IPS-NIHi7 (cell line): ENCODE measurements around the gene AUTS2.

Experiments used
- DNase-seq: peaks from one replicate; pipeline ENCODE4 v3.0.0; 2012; ENCODE audit warnings: mixed read lengths; ENCODE audit errors: extremely low spot score

The AUTS2 gene

DNA sequence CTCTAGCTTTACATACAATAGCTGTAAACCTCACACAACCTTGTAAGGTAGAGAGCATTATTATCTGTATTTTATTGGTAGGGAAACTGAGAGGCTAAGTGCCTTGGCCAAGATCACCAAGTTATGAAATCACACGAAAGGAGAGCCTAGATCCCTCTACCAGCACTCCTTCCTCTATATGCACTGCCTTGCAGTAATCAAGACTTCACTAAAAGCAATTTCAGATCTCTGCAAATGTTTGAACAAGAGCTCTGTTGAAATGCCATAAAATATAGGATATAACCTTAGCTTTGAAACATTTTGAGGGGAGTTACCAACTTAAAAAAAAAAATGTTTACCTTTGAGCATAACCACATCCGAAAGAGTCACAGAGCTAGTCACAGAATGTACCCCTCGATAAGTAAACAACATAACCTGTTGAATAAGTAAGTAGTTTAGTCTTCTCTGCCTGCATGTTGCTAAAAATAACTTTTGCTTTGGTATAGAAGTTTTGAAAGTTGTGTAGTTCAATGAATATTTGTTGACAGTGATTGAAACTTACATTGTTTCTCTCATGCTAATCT, 709.4 kb downstream of the AUTS2 start:
- no peak for DNase-seq

DNA sequence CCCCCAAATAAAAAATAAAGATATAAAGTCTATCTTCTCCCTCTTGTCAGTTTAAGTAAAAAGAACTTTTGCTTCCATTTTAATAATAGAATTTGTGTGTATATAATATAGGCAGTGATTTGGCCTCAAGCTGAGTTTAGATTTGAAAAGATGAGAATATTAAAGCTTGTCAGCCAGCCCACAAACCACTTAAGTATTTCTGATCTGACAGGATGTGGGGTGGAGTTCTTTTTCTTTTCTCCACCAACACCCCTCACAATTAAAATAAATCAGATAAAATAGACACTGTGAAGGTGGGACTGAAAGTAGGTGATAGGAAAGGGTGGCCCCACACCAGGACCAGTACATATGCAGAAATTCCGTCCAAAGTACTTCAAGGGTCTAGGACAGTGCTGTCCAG, 714.1 kb downstream of the AUTS2 start:
- DNase-seq, result no peak

DNA sequence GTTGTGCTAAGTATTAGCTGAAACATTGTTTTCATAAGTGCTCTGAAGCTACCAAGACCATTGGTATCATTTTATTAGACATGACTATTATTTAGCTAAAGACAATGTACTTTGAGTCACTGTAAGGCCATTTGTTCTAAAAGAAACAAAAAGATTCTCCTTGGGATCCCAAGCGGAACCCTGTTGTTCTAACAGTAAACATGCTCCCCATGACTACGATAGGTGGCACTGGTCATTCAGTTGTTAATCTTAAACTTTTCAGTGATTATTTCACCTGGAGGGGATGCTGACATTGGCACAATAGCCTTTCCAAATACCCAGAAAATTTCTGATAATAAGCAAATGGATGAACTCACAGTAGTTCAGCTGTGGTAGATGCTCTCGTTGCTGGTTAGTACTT, 715.0 kb downstream of the AUTS2 start:
- no peak for DNase-seq

DNA sequence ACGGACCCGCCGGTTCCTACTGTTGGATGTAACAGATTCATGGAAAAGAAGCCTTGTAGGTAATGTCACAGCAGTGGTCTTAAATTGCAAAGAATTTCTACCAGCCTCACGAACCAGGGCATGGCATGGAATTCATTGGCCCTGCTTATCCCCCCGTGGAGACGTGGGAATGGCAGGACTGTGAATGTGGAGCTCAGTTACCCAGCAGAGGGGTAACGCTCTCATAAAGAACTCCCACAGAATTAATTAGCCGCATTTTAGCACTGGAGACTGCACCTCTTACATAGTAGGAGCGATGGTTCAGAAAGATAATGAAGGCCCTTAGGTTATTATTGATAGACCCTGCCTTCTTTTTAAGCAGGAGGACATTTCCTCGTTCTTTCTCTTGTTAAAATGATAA, 715.4 kb downstream of the AUTS2 start:
- DNase-seq, result no peak

DNA sequence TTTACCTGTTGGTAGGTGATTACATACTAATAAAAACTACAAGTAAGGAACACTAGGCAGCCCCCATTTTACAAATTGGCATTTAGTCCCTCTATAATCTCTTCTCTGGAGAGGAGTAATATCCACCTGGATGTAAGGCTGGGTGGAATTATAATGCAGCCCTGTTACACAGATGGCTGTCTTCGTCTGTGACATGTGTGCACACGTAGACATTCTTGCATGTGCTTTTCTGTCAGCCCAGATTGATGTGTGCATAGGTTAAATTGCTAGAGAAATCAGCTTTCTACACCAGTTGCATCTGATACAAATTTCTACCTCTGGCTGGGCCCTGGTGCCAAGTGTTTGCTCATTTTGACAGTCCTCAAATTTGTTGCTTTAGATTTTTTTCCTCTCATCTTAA, 715.9 kb downstream of the AUTS2 start:
- no peak for DNase-seq

DNA sequence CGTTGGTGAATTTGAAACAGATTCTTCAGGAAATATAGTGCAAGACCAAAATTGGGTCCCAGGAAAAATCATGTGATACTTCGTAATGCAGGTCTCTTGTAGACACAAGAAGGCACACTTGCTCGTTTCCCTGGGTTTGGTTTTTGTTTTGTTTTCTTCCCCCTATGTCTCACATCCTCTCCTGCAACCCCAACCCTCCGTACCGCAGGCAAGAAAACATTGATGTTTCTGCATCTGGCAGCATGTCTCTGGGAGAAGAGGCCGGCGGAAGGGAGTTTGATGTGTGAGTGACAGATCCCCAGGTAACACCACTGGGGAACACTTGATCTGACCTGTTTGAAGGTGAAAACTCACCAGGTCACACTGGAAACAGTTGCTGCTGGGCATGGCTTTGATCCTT, 718.5 kb downstream of the AUTS2 start:
- no peak for DNase-seq

DNA sequence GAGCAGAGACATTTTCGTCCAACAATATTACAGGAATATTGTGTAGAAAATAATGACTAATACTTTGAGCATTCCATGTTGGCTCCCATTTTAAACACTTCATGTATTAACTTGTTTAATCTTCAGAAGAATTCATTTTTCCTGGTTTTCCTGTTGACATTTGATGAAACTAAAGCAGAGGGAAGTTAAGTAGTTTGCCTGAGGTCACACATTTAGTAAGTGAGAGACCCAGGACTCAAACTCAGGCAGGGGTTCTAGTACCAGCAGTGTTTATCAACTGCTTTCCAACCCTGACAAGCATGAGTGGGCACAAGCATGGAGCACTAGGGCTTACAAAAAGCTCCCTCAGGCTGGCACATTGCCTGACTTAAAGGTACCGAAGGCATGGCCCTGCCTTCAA, 719.1 kb downstream of the AUTS2 start:
- DNase-seq, result no peak

DNA sequence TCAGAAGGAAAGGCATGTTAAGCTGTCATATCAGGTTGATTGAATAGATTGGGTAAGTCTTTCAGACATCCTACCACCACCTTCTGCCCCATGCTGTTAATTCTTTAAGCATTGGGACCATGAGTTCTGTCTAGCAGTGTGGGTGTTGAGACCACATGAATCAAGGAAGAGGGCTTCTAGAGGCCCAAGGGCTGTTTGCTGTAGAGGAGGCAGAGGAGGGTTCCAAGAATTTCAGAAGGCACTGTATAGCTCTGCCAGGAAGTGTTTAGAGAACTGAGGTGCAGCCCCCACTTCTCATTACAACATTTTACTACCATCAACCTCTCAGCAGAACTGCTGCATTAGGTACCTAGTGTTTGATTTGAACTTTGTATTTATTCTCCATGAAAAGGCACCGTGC, 720.2 kb downstream of the AUTS2 start:
- no peak for DNase-seq

DNA sequence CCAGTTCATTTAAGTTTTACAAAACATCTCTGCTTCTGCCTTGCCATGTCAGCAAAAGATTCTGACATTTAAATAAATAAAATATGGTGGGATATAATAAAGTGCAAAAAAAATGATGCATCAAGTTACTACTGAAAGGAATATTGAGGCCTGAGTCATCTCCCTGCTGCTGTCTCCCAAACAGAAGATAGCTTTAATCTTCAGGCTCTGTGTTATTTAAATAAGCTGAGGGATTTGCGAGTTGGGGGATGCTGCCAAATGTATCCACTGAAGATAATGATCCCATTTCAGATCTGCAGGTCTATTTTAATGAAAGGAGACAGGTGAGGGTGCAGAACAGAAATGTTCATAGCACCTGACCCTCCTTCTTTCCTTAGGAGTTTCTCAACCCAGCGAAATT, 720.8 kb downstream of the AUTS2 start:
- no peak for DNase-seq

DNA sequence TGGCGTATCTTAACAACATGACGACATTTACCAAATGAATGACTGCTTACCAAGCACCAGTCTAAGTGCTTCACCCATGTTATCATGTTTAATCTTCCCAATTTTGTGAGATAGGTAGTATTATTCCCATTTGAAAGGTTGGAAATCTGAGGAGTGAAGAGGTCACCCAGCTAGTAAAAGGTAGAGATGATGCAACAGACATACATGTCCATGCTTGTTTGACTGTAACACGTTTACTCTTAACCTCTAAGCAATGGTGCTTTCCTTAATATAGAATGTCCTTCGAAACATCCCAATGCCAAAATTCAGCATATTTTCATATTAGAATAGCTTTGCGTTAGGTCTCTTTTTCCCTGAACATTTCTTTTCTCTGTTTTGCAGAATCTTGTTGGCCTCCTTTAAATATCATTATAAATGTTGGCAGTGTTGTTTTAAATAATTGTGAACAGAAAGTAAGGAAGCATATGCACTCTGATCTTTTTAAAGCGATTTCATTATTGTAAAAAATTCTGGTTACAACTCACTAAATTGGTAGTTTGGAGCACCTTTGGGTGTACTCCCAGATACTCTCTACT, 722.8 kb downstream of the AUTS2 start:
- no peak for DNase-seq

DNA sequence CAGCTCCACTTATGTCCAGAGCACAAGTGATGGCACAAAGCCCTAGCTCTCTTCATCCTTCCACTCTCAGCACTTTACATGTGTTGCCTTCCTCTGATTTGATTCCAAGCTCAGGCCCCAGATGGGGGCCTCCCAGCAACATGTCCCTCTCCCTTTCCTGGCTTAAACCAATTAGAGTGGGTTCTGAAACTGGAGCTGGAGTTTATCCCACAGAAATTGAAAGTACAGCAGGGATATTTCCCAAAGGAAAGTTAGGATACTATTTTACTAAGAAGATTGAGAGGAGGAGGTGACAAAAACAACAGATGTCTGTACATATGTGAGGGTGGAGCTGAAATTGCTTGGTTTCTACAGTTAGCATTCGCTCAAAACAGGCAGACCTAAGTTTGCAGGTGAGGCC, 724.6 kb downstream of the AUTS2 start:
- no peak for DNase-seq

DNA sequence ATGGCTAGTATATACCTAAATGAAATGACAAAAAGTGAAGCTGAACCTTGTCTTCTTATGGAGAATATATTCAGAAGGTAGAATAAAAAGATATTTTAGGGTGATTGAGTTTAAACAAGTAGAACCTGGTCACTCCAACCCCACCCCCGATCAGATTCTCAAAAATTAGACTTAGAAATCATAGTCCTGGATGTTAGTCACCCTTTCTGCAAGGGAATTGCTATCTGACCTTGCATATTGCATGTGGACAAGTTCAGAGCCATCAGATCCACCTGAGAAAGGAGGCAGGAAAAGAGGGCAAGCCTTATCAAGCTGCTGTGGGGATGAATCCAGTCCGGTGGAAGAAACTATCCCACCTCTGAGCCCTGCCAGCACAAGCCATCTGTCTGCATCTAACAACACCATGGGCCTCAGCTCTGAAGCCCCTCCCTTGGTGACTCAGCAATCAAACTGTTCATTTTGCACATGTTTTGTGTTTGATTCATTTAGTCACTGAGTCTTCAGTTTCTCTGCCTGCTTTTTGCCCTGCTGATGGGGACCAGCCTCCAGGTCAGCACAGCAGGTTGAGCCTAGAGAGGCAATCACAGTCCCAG, 727.3 kb downstream of the AUTS2 start:
- DNase-seq, result no peak

DNA sequence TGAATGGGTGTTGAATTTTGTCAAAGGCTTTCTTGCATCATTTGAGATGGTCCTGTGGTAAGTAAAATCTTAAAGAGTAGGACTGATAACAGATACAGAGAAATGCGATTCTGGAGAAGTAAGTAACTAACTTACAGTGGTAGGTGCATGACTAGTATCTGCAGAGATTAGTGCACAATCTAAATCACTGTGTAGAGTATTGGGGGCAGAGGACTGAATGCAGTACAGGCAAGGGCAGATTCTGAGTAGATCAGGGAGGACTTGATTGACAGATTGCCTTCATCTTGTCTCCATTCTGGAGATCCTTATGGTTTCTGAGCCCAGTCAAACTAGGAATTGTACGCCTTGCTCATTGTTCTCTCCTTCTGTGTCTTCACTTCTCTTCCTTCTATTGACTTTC, 736.0 kb downstream of the AUTS2 start:
- no peak for DNase-seq

DNA sequence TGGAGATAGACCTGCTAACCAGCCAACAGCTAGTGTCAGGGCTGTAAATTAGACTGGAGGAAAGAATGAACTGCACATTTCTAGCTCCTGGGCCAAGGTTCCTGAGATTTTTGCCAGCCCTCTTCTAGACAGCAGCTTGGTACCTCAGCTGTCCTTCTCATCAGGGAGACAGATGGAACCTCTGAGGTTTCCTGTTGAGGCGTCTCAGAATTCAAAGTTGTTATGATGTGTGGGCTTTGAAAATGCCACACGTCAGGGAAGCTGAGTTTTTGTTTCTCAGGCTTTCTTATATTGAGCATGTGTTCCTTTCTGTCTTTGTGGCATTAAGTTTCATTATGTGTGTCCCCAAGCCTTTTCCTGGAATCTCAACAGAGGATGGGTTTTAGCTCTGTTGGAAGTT, 736.6 kb downstream of the AUTS2 start:
- no peak for DNase-seq

DNA sequence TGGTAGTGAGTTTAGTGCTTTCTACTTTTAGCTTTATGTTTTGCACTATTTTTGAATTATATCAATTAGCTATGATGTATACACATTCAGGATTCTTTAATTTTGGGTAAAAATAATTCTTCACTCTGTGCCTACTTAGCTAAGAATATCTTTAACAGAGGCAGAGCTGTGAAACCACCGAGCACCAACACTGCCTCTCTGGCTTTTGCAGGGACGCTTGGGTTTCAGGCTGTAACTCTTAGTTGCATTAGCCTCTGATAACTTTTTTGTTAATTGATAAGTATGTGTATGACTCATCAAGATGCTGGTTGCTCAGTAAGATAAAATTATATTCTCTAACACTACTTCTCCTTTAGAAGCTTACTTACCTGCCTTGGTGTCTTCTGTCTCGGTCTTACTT, 738.3 kb downstream of the AUTS2 start:
- DNase-seq, result no peak

DNA sequence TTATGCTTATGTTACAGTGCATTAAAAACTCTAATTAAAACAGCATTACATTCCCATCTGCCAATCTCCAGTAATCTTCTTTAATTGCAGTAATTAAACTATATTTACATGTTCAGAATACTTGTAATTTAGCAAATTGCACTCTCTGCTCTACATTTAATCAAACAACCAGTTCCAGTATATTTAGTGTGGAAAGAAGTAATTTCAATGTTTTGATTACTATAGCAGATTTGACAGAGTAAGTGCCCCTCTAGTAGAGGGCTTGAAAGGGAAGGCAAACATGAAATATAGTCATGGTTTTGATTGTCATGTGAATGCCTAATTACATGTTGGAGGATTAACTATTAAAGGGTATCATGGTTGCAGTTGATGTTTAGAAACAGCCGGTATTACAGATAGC, 739.7 kb downstream of the AUTS2 start:
- no peak for DNase-seq

DNA sequence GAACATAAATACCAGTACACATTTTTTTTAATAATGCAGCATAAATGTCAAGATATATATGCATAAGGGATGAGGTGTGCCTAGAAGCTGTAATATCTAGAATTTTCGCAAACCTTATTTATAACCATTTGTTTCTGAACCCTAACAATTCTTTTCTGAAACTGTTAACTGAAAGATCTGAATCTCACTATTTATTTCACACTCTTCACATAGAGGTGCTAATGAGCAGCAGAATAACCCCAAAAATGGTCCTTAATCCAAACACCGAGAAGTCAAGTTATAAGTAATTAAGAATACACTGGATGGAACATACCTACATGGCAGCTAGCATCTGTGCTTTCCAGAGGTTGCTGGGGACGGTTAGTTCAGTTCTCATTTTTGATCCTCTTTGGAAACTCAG, 742.0 kb downstream of the AUTS2 start:
- DNase-seq, result no peak

DNA sequence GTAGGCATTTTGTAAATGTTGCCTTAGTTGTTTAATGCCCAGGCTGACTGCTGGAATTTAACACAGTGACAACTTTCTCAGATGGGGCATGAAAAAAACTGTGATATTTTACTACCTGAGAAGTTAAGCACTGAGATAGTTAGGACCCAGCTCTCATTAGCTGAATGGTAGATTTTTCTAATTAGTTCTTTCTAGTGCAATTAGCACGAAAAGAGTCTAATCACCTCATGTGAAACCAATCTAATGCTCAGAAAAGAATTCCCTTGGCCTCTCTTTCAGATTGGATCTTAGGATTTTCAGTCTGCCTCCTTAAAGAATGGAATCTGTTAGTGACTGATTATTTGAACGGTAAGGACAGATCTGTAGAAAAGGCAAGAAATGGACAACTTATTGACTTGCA, 743.2 kb downstream of the AUTS2 start:
- DNase-seq, result no peak

DNA sequence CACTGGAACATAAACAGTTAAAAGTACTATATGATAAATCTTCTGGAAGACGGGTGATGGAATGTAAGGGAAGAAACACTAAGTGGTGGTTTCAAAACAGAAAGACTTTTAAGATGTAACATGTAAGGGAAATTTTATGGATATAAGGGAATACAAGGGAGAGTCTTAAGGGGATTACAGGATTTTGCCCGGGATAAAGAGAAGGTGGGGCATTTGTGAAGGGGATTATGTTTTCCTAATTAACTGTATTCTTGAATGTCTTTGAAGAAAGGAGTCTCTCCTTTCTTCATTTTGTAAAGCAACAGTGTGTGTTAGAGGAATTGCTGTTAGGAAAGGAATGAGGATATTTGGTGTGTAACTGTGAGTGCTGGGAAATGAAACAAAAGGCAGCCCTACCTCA, 745.2 kb downstream of the AUTS2 start:
- DNase-seq, result no peak

DNA sequence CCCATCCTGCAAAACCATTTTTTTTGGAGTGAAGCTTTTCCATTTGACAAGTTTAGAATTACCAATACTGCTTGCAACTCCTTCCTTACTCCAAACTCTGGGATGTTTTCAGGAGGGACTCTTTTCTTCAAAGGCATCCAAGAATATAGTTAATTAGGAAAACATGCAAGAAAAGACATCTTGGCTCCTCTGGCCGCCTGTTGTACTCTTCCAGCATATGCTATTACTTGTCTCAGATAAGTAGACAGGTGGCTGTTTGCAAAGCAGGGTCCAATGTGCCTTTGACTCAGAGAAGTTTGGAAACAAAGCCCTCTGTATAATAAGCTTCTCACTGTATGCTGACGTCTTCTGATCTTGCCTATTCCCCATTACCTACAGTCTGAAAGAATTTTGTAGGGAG, 746.5 kb downstream of the AUTS2 start:
- DNase-seq, result no peak

DNA sequence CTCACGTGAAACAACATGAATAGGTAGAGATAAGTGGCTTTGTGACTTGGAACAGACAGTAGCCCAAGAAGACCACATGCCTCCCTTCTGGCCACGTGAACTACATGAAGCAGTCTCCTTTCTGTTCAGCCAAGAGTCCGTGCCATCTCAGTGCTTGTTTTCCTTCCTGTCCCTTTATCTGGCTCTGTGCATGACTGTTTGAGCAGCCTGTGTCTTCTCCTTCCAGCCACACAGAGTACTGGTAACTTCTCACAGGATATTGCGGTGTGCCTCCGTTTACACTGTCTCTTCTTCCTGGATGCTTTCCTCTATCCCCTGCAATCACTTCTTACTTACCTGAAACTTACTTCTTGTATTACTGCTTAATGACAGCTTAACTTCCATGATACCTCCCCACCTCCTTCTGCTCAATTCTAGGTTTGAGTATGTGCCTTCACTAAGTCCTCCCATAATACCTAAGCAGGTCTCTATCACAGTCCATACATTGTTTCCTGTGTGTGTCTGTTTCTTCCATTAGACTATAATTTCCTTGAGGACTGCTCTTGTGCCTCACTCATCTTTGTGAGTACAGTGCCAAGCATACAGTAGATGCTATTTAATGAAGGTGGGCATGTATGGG, 748.7 kb downstream of the AUTS2 start:
- no peak for DNase-seq

DNA sequence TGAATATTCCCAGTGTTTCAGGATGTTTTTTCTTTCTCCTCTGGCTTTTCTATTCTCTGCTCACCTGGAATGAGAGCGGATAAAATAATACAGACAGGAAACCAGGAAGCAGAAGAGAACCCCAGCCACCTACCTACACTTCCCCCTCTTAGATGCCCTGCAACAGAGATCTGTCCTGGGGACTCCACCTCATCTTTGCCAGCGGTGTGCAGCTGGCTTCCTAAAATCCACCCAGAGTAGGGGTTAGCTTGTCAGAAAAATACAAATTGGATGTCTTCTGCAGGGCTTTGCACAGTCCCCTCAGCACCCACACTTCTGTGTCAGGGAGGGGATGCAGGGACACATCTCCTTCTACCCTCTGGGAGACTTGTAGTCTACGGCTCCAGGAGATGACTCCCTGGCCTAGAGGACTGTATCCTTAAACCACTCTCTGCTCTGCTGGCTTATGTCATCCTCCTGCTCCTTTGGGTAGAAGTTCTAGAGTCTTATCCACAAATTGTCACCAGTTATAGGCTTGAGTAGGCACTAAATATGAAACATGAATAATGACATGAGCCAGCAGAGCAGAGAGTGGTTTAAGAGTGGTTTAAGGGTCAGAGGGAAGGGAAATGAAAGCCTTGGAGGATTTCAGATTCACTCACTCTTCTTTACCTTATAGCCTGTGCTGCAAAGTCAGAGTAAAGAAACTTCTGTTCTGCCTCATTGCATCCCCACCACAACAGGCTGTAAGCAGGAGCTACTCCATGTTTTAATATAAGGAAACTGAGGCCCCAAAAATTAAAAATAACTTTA, 749.4 kb downstream of the AUTS2 start:
- no peak for DNase-seq

DNA sequence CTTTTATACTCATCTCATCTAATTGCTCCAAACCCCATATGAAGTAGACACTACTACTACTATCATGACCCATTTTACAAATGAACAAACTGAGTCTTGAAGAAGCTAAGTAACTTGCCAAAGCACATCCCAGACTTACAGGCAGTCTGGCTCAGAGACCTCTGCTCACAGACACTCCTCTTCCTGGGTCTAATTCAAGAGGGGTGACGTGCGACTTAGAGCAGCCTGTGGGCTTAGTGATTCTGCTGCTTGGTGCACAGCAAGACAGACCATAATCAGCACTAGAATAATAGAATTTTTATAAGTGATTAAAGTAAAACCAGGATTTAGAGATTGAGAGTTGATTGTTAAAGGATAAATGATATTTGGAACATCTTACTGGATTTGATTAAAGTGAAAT, 750.8 kb downstream of the AUTS2 start:
- DNase-seq, result no peak
